ENCODE data around the gene TMEM61.

The TMEM61 gene

GRCh38 chr1:54984131-54984842, 3.9 kb downstream of the TMEM61 start:
- TF ChIP-seq POLR2A (IDR thresholded peaks at IDR 0.05; ENCODE audit: low read depth, low read length): no peak
- no peak for DNase-seq (ENCODE audit: insufficient read length, low spot score)
- FAIRE-seq: no peak

- no peak for TF ChIP-seq POLR2A (IDR thresholded peaks at IDR 0.05; ENCODE audit: low read depth, low read length)
- FAIRE-seq: no peak
These were observed 5.1 kb downstream of the TMEM61 start for GRCh38 chr1:54985556-54985955.

GRCh38 chr1:54986025-54986424, 5.6 kb downstream of the TMEM61 start:
- no peak for TF ChIP-seq POLR2A (IDR thresholded peaks at IDR 0.05; ENCODE audit: low read depth, low read length)
- DNase-seq (ENCODE audit: insufficient read length, low spot score) (no peak), FAIRE-seq (no peak)

More at GRCh38 chr1:54985556-54985955, 5.1 kb downstream of the TMEM61 start:
- no peak for DNase-seq (ENCODE audit: insufficient read length, low spot score)

- DNase-seq (ENCODE audit: insufficient read length, low spot score) (no peak), FAIRE-seq (no peak)
- TF ChIP-seq POLR2A (IDR thresholded peaks at IDR 0.05; ENCODE audit: low read depth, low read length): no peak
These were observed 6.1 kb downstream of the TMEM61 start for GRCh38 chr1:54986533-54986932.

- no peak for FAIRE-seq
- no peak for TF ChIP-seq POLR2A (IDR thresholded peaks at IDR 0.05; ENCODE audit: low read depth, low read length)
- no peak for DNase-seq (ENCODE audit: insufficient read length, low spot score)
These were observed 7.0 kb downstream of the TMEM61 start for GRCh38 chr1:54987427-54987826.

- DNase-seq (ENCODE audit: insufficient read length, low spot score) (no peak), FAIRE-seq (no peak)
- no peak for TF ChIP-seq POLR2A (IDR thresholded peaks at IDR 0.05; ENCODE audit: low read depth, low read length)
These were observed 7.7 kb downstream of the TMEM61 start for GRCh38 chr1:54987919-54988705.

GRCh38 chr1:54988975-54989374, 8.5 kb downstream of the TMEM61 start:
- DNase-seq (ENCODE audit: insufficient read length, low spot score) (no peak), FAIRE-seq (no peak)
- TF ChIP-seq POLR2A (IDR thresholded peaks at IDR 0.05; ENCODE audit: low read depth, low read length): no peak

- no peak for FAIRE-seq
- DNase-seq (ENCODE audit: insufficient read length, low spot score): no peak
- no peak for TF ChIP-seq POLR2A (IDR thresholded peaks at IDR 0.05; ENCODE audit: low read depth, low read length)
These were observed 9.0 kb downstream of the TMEM61 start for GRCh38 chr1:54989473-54989872.

GRCh38 chr1:54989968-54990810, 9.8 kb downstream of the TMEM61 start:
- FAIRE-seq (no peak), DNase-seq (ENCODE audit: insufficient read length, low spot score) (no peak)
- TF ChIP-seq POLR2A (IDR thresholded peaks at IDR 0.05; ENCODE audit: low read depth, low read length): no peak

GRCh38 chr1:54990916-54991315, 10.5 kb downstream of the TMEM61 start:
- FAIRE-seq: no peak

GRCh38 chr1:54991939-54992338, 11.5 kb downstream of the TMEM61 start:
- FAIRE-seq (no peak), DNase-seq (ENCODE audit: insufficient read length, low spot score) (no peak)
- TF ChIP-seq POLR2A (IDR thresholded peaks at IDR 0.05; ENCODE audit: low read depth, low read length): no peak

More at GRCh38 chr1:54990916-54991315, 10.5 kb downstream of the TMEM61 start:
- DNase-seq (ENCODE audit: insufficient read length, low spot score): no peak
- TF ChIP-seq POLR2A (IDR thresholded peaks at IDR 0.05; ENCODE audit: low read depth, low read length): no peak

GRCh38 chr1:54993140-54993539, 12.7 kb downstream of the TMEM61 start:
- no peak for TF ChIP-seq POLR2A (IDR thresholded peaks at IDR 0.05; ENCODE audit: low read depth, low read length)
- FAIRE-seq: no peak
- no peak for DNase-seq (ENCODE audit: insufficient read length, low spot score)

GRCh38 chr1:54994355-54994990, 14.0 kb downstream of the TMEM61 start:
- DNase-seq (ENCODE audit: insufficient read length, low spot score) (no peak), FAIRE-seq (no peak)
- no peak for TF ChIP-seq POLR2A (IDR thresholded peaks at IDR 0.05; ENCODE audit: low read depth, low read length)

Data from H54 (cell line).